GM12878 (cell line): ENCODE data around the gene LIN28B.

Experiments used
- CHD4 ChIP-seq: fragments of 200-600 bp; sonication (generic); IDR thresholded peaks from 2 replicates; pipeline ENCODE4 v1.6.1; 2016; ENCODE audit warnings: mild to moderate bottlenecking
- PAX5 ChIP-seq: IDR thresholded peaks from 2 replicates; pipeline ENCODE4 v1.6.1; 2011; ENCODE audit warnings: low read depth, low read length, borderline replicate concordance
- PML ChIP-seq: IDR thresholded peaks from 2 replicates; pipeline ENCODE4 v1.6.1; 2012; ENCODE audit warnings: low read length, inconsistent platforms
- SREBF1 ChIP-seq: IDR thresholded peaks from 2 replicates; pipeline ENCODE4 v1.6.1; 2012; ENCODE audit warnings: mild to moderate bottlenecking, low read length
- TCF12 ChIP-seq: IDR thresholded peaks from 2 replicates; pipeline ENCODE4 v1.6.1; 2011; ENCODE audit warnings: low read depth, mild to moderate bottlenecking, low read length
- TF ChIP-seq, protein P1 (sequence below), 3 experiments: IDR thresholded peaks in 2 of 3; conservative IDR thresholded peaks in 1 of 3; 2 replicates each; pipeline ENCODE4 v1.5.1; 2011; ENCODE audit warnings: low read depth in 3 of 3, low read length in 3 of 3, mild to moderate bottlenecking in 3 of 3, control low read depth in 2 of 3, moderate library complexity in 2 of 3, inconsistent platforms in 1 of 3, mixed read lengths in 1 of 3; ENCODE audit not compliant: control insufficient read depth in 2 of 3, insufficient read depth in 1 of 3; ENCODE audit errors: extremely low read depth in 1 of 3
- TF ChIP-seq, protein P2 (sequence below): fragments of 450-650 bp; IDR thresholded peaks from 2 replicates; pipeline ENCODE4 v1.6.1; 2017; ENCODE audit warnings: mild to moderate bottlenecking

DNA sequence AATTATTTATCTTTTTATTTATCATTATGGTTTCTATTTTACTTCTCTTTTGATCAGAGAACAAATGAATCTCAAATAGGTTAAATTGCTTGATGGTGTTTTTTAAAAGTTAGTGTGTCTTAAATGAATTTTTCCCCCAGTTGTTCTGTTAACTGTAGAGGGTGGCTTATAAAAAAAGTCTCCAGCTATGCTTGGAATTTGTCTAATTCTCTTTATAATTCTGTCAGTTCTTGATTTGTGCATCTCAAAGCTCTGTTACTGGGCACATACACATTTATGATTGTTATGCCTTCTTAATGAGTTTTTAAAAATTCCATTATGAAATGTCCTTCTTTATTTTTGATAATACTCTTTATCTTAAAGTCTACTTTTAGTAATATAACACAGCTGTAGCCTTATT, 58.0 kb downstream of the LIN28B start:
- TF ChIP-seq, protein P1, sequence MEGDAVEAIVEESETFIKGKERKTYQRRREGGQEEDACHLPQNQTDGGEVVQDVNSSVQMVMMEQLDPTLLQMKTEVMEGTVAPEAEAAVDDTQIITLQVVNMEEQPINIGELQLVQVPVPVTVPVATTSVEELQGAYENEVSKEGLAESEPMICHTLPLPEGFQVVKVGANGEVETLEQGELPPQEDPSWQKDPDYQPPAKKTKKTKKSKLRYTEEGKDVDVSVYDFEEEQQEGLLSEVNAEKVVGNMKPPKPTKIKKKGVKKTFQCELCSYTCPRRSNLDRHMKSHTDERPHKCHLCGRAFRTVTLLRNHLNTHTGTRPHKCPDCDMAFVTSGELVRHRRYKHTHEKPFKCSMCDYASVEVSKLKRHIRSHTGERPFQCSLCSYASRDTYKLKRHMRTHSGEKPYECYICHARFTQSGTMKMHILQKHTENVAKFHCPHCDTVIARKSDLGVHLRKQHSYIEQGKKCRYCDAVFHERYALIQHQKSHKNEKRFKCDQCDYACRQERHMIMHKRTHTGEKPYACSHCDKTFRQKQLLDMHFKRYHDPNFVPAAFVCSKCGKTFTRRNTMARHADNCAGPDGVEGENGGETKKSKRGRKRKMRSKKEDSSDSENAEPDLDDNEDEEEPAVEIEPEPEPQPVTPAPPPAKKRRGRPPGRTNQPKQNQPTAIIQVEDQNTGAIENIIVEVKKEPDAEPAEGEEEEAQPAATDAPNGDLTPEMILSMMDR (IDR thresholded peaks at IDR 0.05 in 2 of 3, conservative IDR thresholded peaks at IDR 0.05 in 1 of 3; ENCODE audit: control insufficient read depth in 2 of 3, extremely low read depth in 1 of 3, insufficient read depth in 1 of 3, low read depth in 3 of 3, low read length in 3 of 3): no peak
- TF ChIP-seq SREBF1 (no peak), PML (no peak), CHD4 (no peak), PAX5 (no peak), TCF12 (no peak)
- TF ChIP-seq, protein P2, sequence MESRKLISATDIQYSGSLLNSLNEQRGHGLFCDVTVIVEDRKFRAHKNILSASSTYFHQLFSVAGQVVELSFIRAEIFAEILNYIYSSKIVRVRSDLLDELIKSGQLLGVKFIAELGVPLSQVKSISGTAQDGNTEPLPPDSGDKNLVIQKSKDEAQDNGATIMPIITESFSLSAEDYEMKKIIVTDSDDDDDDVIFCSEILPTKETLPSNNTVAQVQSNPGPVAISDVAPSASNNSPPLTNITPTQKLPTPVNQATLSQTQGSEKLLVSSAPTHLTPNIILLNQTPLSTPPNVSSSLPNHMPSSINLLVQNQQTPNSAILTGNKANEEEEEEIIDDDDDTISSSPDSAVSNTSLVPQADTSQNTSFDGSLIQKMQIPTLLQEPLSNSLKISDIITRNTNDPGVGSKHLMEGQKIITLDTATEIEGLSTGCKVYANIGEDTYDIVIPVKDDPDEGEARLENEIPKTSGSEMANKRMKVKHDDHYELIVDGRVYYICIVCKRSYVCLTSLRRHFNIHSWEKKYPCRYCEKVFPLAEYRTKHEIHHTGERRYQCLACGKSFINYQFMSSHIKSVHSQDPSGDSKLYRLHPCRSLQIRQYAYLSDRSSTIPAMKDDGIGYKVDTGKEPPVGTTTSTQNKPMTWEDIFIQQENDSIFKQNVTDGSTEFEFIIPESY: no peak
